NCI-H2081 treated with DMSO at 0.1 percent for 48 hours (cell line): Measurements from ENCODE around the gene APBB2.
"Not testable (repeated sequence)": the region's sequence is repeated elsewhere in the genome, so short reads cannot be mapped to it uniquely, and the experiment has no call there.

ENCODE experiments used
- DNase-seq: peaks from one replicate; lab custom pipeline; 2025; lab: John Stamatoyannopoulos, UW

The APBB2 gene

GRCh38 chr4:41060352-41061334, 153.7 kb downstream of the APBB2 start:
- DNase-seq = no peak

DNA sequence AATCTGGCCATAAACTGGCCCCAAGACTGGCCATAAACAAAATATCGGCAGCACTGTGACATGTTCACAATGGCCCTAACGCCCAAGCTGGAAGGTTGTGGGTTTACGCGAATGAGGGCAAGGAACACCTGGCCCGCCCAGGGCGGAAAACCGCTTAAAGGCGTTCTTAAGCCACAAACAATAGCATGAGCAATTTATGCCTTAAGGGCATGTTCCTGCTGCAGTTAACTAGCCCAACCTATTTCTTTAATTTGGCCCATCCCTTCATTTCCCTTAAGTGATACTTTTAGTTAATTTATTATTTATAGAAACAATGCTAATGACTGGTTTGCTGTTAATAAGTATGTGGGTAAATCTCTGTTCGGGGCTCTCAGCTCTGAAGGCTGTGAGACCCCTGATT, 154.9 kb downstream of the APBB2 start:
- DNase-seq = not testable (repeated sequence)

- DNase-seq = no peak
These were observed 155.9 kb downstream of the APBB2 start for GRCh38 chr4:41058426-41058825.

- DNase-seq = no peak
These were observed 156.9 kb downstream of the APBB2 start for GRCh38 chr4:41057467-41057866.

GRCh38 chr4:41052287-41052686, 162.1 kb downstream of the APBB2 start:
- DNase-seq = no peak

DNA sequence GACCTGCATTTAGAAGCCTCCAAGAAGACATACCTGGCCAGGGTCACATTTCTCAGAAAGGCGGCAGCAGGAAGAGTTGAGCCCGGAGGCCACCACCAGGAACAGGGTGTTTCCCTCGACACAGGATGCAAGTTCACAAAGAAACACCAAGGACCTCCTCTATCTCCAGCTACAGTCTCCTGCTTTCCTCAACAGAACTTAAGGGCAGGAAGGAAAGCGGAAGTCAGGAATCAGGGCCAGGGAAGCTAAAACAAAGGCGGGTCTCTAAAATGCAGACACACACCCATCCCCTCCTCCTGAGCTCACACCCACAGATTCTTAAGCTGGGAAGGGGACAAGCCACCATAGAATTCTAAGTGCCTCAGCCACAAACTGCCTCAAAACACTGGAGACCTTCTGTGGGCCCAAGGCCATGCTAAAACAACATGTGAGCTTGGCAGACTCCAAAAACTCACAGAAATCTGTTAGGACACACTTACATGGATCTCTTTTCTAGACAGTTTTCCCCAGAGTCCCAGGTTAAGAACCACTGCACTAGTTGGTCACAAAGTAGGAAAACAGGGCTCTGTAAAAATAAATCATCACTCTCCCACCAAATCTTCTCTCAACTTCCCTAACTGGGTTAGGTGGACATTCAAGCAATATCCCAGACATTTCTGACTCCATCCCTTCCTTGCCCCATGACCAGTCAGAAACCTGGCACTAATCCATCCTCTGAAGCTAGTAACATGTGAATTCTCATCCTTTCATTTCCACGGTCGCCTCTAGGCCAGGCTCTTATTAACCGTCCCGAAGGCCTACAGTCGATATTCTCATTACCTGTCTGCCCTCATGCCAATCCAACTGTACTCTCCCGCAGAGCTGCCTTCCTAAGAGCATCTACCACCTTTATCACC, 163.2 kb downstream of the APBB2 start:
- DNase-seq = no peak

DNA sequence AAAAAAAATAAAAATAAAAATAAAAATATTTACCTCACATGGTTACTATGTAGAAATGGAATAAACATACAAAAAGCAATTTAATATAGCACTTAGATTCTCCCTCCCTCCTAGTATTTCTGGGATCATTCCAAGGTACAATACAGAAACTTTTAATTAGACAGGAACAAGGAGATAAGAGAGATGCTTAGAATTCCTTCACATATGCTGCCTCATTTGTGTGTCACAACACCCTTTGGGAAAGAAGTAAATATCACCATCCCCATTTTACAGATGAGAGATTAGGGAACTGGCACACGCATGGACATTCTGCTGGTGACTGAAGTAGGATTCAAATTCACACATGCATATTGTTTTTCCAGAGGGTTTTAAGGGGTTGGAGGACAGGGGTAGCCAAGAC, 164.2 kb downstream of the APBB2 start:
- no peak for DNase-seq

DNA sequence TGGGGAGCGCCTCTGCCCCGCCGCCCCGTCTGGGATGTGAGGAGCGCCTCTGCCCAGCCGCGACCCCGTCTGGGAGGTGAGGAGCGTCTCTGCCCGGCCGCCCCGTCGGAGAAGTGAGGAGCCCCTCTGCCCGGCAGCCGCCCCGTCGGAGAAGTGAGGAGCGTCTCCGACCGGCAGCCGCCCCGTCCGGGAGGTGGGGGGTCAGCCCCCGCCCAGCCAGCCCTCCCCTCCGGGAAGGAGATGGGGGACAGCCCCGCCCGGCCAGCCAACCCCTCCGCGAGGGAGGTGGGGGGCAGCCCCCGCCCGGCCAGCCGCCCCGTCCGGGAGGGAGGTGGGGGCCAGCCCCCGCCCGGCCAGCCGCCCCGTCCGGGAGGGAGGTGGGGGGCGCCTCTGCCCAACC, 165.2 kb downstream of the APBB2 start:
- DNase-seq = not testable (repeated sequence)

- no peak for DNase-seq
These were observed 169.6 kb downstream of the APBB2 start for GRCh38 chr4:41044791-41045190.

- no peak for DNase-seq
These were observed 170.2 kb downstream of the APBB2 start for GRCh38 chr4:41044165-41044564.

DNA sequence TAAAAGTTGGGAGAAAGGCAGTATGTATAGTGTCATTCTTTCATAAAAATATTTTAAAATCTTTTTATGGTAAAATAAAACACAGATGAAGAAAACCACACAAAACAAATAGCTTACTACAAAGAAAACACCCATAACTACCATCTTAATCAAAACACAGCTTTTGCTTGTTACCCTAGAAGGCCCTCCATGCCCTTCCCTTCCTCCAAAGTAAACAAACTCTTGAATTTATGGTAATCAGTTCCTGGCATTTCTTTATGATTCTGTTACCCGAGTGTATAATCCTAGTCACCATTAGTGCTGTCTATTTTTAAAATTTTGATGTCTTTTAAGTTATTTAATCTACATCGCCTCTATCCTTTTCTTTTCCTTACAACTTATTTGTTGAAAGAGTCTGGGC, 170.9 kb downstream of the APBB2 start:
- DNase-seq = no peak

DNA sequence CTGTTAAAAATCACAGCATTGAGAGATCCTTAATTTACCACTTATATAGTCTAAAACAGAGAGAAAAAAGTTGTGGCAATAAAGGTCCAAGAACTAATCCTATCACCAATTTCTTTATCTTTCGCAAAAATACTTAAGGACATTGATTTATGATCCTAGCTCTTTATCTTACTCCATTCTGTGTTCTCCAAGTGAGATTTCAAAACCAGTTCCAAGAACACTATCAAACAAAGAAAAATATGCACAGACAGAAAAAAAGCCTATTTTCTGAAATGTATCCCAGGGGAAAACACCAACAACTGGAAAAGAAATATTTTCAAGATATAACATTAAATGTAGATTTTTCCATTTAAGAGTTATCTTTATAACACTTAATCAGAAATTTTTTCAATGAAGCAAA, 172.8 kb downstream of the APBB2 start:
- no peak for DNase-seq

- no peak for DNase-seq
These were observed 175.0 kb downstream of the APBB2 start for GRCh38 chr4:41039317-41039716.

DNA sequence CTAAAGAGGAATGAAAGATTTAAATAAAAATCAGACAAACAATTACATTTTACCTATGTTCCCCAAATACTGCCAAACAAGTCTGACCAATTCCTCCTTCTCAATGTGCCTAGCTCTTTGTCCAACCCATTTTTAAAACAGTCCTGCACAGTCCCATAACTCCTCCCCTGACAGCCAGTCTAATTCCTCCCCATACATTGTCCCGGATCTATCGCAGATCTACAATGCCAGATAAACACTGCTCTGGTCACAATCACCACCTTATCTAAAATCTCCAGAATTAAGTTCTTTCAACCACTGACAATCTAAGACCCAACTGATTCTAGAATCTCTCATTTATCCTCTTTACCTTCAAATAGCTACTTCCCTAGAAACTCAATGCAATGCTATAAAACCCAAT, 176.0 kb downstream of the APBB2 start:
- no peak for DNase-seq

DNA sequence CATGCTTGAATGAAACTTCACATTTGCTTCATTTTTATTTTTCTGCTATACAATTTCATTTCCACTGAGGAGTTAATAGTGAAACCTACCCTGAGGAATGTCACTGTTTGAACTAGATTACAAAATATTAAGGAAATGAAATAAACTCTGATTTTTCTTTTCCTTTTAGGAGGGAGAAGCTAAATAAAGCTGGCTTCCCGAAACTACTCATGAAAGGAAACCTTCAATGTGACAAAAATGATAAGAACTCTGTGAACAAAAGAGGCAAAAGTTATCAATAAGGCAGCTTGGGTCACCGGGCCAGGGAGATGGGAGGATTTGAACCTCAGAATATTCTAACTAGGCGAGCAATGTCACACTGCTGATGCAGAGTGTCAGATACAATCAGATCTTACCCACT, 185.2 kb downstream of the APBB2 start:
- no peak for DNase-seq

DNA sequence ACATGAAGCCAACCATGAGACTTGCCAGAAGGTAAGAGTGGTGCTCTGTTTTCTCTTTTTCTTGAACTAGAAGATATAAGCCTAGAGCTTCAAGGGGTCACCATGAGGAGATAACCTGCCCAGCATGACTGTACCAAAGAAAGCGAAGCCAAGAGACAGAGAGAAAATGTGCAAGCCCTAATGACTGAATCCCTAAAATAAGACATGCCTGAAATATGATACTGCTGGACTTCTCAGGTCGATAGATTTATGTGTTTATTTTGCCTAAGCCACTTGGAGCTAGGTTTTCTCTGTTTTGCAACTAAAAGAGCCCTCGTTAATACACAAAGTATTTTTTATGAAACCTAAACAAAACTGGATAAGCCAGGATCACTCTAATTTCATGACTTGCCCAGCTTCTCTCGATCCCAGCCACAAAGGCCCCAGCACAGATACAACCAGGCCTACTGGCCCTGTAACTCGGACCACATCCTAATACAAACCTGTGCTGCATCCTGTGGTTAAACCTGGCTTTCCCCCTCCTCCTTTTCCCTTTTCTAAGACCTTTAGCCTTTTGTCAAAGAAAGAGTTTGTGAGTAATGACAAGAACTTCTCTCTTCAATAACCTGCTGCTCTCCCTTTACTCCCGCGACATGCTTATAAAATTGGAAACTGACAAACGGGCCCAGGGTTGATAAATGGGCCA, 185.8 kb downstream of the APBB2 start:
- no peak for DNase-seq

DNA sequence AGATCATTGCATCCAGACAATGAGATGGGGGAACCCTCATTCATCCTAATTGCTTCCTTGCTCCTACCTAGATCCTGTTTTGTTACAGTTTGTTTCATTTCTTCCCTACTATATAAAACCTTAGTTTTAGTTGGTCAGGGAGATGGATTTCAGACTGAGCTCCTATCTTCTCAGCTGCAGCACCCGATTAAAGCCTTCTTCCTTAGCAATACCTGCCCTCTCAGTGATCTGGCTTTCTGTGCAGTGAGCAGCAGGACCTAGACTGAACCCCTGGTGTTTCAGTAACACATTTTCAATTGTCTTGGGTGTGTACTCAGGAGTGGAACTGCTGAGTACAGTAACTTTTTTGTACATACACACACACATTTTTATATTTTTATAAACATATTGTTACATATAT, 187.4 kb downstream of the APBB2 start:
- DNase-seq = no peak

- no peak for DNase-seq
These were observed 188.5 kb downstream of the APBB2 start for GRCh38 chr4:41025824-41026223.

DNA sequence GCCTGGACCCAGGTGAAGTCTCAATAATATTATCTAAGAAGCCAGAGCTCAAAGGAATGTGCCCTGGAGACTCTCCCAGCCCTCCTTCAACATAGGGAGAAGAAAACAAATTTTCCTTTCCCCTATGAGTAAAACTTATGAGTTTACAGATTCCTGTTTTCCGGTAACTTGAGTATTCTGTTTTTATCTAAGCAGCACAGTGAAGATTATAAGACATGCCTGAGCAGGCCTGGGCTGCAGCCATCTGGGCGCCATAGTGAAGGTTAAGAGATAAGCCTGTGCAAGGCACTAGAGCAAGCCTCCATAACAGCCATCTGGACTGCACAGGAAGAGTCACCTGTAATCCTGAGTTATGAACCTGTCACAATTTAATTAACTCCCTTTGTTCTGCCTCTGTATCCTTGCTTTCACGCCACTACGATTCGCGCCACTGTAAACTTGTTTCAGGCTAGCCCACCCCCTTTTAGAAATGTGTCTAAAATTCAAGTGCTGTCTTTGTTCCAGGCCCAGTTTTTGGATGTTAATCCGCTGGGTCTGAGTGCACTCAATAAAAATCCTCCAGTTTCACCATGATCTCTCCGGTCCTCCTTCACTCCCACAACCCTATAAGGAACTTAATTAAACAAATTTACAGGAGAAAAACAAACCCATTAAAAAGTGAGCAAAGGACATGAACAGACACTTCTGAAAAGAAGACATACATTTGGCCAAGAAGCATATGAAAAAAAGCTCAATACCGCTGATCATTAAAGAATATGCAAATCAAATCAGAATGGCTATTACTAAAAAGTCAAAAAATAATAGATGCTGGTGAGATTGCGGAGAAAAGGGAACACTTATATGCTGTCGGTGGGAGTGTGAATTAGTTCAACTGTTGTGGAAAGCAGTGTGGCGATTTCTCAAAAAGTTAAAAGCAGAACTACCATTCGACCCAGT, 189.5 kb downstream of the APBB2 start:
- DNase-seq = no peak

DNA sequence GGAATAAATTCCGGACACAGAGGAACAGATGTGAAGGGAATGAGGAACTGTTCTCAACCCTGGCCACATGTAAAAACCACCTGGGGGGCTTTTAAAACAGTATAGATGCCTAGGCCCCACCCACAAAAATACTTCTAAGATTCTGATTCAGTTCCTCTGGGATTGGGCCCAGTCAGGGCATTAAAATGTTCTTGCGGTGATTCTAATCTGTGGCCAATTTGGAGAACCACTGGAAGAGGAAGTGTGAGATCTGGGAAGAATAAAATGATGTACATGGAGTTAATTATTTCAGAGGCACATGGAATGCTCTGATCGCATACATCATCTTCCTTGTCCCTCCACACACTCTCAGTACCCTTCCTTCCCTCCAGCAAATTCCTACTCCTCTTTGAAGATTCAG, 192.2 kb downstream of the APBB2 start:
- no peak for DNase-seq

DNA sequence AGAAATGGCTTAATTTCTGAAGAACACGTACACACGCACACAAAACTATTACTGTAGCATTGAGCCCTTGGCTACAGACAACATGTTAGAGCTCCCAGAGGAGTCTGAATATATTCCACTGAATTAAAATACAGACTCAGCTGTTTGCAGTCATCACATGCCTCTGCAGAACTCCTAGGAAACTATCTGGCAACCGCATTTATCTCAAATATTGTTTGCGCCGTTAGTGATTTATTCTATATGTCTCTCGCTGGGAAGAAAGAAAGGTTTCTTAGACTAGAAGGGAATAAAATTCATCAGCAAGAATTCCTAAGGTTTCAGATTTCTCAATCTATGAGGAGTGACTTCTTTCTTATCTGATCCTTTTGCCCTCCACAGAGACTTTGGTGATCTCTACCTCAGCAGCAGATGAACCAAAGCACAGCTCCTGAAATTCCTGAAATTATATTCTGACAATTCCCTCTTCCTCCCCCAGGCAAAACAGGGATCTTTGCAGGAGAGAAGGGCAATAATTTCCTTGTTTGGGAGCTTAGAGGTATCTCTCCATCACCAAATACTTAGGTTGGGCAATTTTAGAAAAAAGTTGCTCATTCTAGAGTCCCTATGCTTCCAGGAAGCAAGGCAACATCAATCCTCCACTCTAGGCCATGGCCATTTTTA, 199.2 kb downstream of the APBB2 start:
- no peak for DNase-seq
